Epidermal melanocyte (primary cell): ENCODE data around the gene PIGR.

ENCODE experiments used
- DNase-seq: peaks from one replicate; pipeline ENCODE4 v3.0.0; 2011; ENCODE audit warnings: low spot score; ENCODE audit not compliant: insufficient read length

PIGR gene

GRCh38 chr1:206909883-206910318, 36.4 kb downstream of the PIGR start:
- no peak for DNase-seq

DNA sequence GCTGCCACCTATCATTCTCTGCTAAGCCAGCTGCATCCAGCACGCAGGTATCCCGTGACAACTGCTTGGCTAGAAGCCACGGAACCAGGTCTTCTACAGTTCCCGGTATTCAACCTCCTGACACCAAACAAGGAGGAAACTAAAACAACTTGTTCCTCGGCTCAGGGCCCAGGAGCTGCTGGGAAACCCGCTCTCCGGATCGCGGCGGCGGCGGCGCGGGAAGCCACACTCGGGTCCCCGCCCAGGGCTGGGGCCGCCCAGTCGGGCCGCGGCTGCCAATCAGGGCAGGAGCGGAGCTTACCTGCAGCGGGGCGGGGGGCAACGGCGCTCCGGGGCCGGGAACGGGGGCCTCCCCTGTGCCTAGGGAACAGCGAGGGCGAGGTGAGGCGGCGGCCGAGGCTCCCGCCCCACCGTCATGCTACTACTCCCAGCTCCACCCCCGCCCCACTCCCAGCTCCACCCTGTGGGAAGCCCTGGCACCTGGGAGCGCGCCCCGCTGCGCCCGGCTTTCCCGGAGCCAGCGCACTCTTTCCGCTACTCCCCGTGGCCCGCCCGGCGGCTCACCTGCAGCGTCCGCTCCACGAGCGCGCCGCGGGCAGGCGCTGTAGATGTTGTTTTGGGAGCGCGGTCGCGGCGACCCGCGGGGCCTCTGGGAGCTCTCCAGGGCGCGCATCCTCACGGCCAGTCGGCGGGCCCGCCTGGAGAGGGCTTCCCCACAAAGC, 36.9 kb downstream of the PIGR start:
- no peak for DNase-seq

DNA sequence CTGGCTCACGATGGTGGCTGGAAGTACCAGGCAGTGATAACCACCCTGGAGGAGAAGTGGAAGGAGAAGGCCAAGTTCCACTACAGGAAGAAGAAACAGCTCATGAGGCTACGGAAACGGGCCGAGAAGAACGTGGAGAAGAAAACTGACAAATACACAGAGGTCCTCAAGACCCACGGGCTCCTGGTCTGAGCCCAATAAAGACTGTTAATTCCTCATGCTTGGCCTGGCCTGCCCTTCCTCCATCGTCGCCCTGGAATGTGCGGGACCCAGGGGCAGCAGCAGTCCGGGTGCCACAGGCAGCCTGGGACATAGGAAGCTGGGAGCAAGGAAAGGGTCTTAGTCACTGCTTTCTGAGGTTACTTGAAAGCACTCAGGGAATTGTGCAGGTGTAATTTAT, 38.2 kb downstream of the PIGR start:
- no peak for DNase-seq

DNA sequence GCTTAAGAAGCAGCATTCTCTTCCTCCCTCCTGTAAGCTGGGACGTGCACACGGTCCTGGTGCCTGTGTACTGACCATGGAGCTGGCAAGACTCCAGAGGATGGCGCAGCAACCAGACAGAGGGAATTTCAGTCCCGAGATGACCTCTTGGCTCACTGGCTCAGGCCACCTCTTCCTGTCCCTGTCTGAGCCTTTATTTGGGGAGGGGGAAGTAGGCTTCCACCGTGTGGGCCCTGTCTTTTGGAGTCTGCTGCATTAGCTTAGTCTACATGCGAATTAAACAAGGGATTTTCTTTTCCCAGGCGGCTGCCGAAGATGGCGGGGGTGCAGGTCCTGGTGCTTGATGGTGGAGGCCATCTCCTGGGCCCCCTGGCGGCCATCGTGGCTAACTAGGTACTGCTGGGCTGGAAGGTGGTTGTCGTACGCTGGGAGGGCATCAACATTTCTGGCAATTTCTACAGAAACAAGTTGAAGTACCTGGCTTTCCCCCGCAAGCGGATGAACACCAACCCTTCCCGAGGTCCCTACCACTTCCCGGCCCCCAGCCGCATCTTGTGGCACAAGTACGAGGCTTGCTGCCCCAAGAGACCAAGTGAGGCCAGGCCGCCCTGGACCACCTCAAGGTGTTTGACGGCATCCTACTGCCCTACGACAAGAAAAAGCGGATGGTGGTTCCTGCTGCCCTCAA, 38.8 kb downstream of the PIGR start:
- DNase-seq, result no peak

- peak; percentile 45 for DNase-seq
Observed at GRCh38 chr1:206905295-206906164, 40.7 kb downstream of the PIGR start.

DNA sequence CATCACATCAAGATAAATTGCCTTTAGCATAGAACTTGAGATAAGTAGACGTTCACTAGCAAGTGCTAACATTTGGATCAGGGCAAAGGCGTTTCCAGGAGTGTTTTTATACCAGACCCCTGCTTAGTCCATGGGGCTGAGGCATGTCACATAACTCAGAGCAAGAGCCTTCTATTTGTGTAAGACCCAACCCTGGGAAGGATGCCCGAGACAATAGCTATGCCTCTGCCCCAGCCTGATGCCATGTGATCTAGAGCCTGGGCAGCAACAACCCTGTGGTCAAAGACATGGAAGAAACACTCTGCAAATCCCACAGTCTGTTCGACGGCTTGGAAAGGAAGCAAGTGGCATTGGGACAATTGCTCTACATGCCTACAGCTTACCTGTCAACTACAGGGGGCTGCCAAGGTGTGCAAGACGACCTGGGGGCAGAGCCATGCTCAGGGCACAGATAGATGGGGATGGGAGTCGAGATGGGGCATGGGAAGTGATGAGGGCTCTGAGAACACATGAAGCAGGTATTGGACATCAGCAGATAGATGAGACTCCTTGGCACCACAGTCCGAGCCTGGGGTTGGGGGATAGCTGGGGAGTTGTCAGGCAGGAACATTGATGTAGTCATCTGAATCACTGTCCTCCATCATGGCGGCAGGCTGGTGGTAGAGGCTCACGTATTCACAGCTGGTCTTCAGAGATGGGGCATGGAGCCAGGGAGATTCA, 41.7 kb downstream of the PIGR start:
- DNase-seq, result no peak

- DNase-seq, result no peak
Observed at GRCh38 chr1:206903687-206904086, 42.6 kb downstream of the PIGR start.

- no peak for DNase-seq
Observed at GRCh38 chr1:206902702-206903101, 43.6 kb downstream of the PIGR start.

DNA sequence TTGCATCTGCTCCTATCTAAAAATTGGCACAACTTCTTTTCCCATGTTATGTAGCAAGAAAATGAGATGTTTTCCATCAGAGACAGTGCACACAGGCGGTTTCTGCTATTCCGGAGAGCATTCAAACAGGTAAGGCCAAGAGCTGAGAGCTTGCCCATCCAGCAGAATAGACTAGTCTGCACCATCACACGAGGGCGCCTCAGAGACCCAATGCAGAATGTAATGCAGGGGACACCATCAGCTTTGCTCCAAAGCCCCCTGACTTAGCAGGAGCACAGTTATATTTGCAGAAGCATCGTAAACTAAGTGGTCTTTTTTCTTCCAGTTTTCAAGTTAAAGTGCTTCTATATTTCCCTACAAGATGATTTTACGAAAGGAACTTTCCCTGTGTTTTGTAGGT, 44.3 kb downstream of the PIGR start:
- DNase-seq, result no peak

DNA sequence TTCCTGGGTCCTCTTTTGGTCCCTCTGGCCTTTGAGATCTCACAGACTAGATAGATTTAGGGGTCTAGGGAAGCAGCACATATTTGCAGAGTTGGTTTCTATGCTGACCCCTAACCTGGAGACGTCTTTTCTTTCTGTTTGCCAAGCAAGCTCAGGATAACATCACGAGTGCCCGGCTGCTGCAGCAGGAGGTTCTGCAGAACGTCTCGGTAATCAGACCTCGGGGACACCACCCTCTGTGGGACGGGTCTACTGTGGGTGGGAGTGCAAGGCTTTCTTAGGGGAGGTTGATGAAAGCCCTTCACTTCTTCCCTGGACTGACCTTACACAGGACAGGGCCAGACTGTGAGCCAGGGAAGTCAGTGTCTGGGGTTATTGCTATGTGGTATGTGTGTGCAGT, 46.1 kb downstream of the PIGR start:
- no peak for DNase-seq

GRCh38 chr1:206899717-206900116, 46.5 kb downstream of the PIGR start:
- DNase-seq, result no peak

DNA sequence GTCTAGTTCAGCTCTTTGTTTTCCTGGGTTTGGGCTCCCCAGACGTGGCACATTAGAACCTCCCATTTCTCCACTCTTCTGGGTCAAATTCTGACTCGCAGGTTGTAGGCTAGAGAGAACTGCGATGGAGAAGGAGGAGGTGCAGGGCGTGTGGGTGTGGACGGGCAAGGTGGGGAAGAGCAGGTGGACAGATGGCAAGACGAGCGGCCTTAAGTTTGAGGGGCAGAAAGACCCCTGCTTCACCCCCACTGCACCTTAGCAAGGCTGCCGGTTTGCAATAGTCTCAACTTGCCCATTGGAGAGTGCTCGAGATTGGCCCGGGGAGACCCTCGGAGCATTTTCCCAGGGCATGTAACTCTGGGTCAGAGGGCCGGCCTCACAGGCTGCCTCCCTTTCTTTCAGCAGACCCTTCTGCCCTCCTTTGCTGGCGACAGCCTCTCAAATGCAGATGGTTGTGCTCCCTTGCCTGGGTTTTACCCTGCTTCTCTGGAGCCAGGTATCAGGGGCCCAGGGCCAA, 47.3 kb downstream of the PIGR start:
- DNase-seq, result no peak

GRCh38 chr1:206898089-206898914, 48.0 kb downstream of the PIGR start:
- no peak for DNase-seq

DNA sequence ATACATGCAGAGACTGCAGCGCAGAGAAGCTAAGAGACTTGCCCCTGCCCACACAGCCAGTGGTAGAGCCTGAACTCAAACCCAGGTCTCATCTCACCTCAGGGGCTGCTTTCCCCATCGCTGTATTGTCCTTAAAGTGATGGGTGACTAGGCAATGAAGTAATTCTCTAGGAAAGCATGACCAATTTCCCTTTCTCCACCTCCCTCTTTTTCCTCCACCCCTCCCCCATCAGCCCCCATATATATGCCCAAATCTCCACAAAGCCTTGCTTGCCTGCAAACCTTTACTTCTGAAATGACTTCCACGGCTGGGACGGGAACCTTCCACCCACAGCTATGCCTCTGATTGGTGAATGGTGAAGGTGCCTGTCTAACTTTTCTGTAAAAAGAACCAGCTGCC, 49.1 kb downstream of the PIGR start, which contains the start of gene IL24:
IL24 (plus strand) TSS at position 269 of the 400 bp plus-strand sequence. CDS start 390 bp downstream, outside the sequence.
- no peak for DNase-seq

DNA sequence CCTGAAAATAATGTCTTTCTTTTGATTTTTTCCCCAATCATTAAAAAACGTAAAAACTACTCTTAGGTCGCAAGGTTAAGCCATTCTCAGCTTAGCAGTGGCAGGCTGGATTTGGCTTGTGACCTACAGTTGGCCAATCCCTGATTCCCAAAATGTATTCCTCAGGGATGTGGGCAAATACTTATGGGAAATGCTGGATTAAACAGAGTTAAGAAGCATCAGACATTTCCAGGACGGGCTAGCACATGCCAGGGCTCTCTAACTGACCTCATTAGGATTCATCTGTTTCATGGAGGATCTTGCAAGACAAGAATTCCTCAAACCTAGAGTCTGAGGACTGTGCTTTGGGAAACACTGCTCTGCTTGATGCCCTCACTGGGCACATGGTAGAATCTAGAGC, 50.0 kb downstream of the PIGR start:
- no peak for DNase-seq

GRCh38 chr1:206895837-206896242, 50.4 kb downstream of the PIGR start:
- DNase-seq, result no peak

GRCh38 chr1:206895325-206895724, 50.9 kb downstream of the PIGR start:
- DNase-seq, result no peak

DNA sequence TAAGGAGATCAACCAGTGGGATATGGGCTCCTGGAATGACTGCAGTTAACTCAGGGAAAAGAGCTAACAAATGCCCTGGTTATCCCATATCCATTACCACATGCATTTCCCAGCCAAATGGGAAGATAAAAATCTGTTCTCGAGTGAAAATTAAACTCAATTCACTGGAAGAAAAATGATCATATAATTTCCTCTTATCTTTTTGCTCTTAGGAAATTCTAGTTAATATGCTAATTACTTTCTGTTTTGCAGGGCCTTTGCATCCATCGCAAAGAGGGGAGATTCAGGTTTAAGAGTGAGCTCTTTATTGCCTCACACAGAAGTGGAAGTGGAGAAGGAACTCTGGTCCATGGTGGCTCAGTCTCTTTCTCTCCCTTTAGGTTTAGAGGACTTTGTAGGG, 52.9 kb downstream of the PIGR start:
- DNase-seq, result no peak

DNA sequence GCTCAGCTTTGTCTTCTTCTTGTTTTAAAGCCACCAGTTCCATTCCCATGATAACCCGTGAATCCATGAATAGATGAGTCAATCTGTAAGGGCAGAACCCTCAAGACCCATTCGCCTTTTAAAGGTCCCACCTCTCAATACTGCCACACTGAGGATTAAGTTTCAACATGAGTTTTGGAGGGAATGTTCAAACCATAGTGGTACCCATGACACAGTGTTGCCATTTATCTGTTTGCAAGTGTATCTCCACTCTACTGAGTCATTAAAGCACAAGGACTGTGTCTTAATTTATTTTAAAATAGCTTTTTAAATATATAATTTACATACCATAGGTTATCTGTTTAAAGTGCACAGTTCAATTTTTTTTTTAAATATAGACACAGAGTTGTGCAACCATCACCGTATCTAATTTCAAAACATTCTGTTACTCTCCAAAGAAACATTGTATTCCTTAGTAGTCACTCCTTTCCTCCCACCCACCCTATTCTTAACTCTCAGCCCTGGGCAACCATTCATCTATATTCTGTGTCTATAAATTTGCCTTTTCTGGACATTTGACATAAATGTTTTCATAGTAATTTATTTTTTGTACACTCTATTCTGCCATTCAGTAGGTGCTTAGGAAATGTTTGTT, 53.8 kb downstream of the PIGR start:
- no peak for DNase-seq

DNA sequence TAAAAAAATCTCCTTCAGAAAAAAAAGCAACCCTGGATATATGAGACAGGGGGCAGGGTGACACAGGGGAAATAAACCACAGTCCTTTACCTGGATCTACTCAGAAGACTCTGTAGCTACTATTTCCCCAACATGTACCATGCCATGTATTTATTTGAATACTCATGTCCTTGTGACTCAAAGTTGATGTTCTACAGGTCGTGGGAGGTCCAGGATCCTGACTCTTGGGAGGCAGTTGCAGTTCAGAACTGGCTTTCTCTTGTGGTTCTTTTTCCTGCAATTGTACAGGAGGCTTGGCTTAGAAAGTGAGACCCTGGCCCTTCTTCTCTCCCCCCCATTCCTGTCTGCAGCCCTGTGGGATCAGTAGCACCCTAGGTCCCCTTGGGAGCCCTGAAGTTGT, 54.9 kb downstream of the PIGR start:
- DNase-seq, result no peak
